ENCODE data around the gene GGPS1. TPM values are rescaled to one million over a fixed set of nuclear protein-coding genes. Genes with fewer than 3 reads are reported as not detected.

GGPS1 gene
- total and polyA plus RNA-seq, 4 donors: 4.8 to 13.2 (median 8.3) TPM

- H3K4me1 ChIP-seq (ENCODE audit: control insufficient read depth in 4 of 4, insufficient read depth in 4 of 4, low read length in 3 of 4): peaks cover 3 to 10% (median 5%) of the 10 kb centered on the region in 4 donors
- WGBS: 91% methylated on average over 12 of the region's 12 CpGs
- no peaks in the 10 kb centered on the region for H3K36me3 ChIP-seq (ENCODE audit: control insufficient read depth in 4 of 4, insufficient read depth in 3 of 4, low read depth in 1 of 4, low read length in 3 of 4)
- DNase-seq (ENCODE audit: low spot score): no peak
- no peak overlapping the region for H3K9ac ChIP-seq (ENCODE audit: low read depth in 1 of 2, low read length in 2 of 2)
- H3K27me3 ChIP-seq (ENCODE audit: control insufficient read depth in 4 of 4, insufficient read depth in 4 of 4, low read length in 3 of 4): no peaks in the 10 kb centered on the region
- no peaks in the 10 kb centered on the region for H3K9me3 ChIP-seq (ENCODE audit: control insufficient read depth in 4 of 4, low read length in 3 of 4)
- no peak for TF ChIP-seq JUND (IDR thresholded peaks at IDR 0.05)
- no peak for TF ChIP-seq ZBTB33 (IDR thresholded peaks at IDR 0.05)
- no peak for TF ChIP-seq FOXA1 (IDR thresholded peaks at IDR 0.05)
- no peak for TF ChIP-seq HNF4A (conservative IDR thresholded peaks at IDR 0.05)
- no peak for TF ChIP-seq SP1 (IDR thresholded peaks at IDR 0.05)
- no peak for TF ChIP-seq RXRA (IDR thresholded peaks at IDR 0.05)
- no peak overlapping the region for H3K4me3 ChIP-seq (ENCODE audit: low read depth in 1 of 3, low read length in 3 of 3)
- H3K27ac ChIP-seq (ENCODE audit: low read depth in 1 of 2, low read length in 2 of 2): no peak overlapping the region
These were observed 37.4 kb upstream of the GGPS1 start for GRCh38 chr1:235290740-235291502.

GRCh38 chr1:235291599-235292091, 36.7 kb upstream of the GGPS1 start:
- no peak overlapping the region for H3K9ac ChIP-seq (ENCODE audit: low read depth in 1 of 2, low read length in 2 of 2)
- 75% methylated on average over 6 of the region's 6 CpGs for WGBS
- no peaks in the 10 kb centered on the region for H3K9me3 ChIP-seq (ENCODE audit: control insufficient read depth in 4 of 4, low read length in 3 of 4)
- no peak for DNase-seq (ENCODE audit: low spot score)
- H3K36me3 ChIP-seq (ENCODE audit: control insufficient read depth in 4 of 4, insufficient read depth in 3 of 4, low read depth in 1 of 4, low read length in 3 of 4): no peaks in the 10 kb centered on the region
- peaks cover 3 to 10% (median 5%) of the 10 kb centered on the region in 4 donors for H3K4me1 ChIP-seq (ENCODE audit: control insufficient read depth in 4 of 4, insufficient read depth in 4 of 4, low read length in 3 of 4)
- TF ChIP-seq ZBTB33 (IDR thresholded peaks at IDR 0.05) (no peak), NR2F2 (IDR thresholded peaks at IDR 0.05) (no peak), YY1 (IDR thresholded peaks at IDR 0.05) (no peak), CTCF (IDR thresholded peaks at IDR 0.05; ENCODE audit: low read depth, low read length, missing input control) (no peak), FOXA2 (IDR thresholded peaks at IDR 0.05) (no peak), HNF4G (IDR thresholded peaks at IDR 0.05) (no peak), EGR1 (IDR thresholded peaks at IDR 0.05; ENCODE audit: low read depth in 2 of 2) (no peak), ATF3 (IDR thresholded peaks at IDR 0.05) (no peak), HNF4A (conservative IDR thresholded peaks at IDR 0.05) (no peak), RXRA (IDR thresholded peaks at IDR 0.05) (no peak), REST (IDR thresholded peaks at IDR 0.05) (no peak), FOXA1 (IDR thresholded peaks at IDR 0.05) (no peak), SP1 (IDR thresholded peaks at IDR 0.05) (no peak), TAF1 (conservative IDR thresholded peaks at IDR 0.05) (no peak), JUND (IDR thresholded peaks at IDR 0.05) (no peak), MAX (IDR thresholded peaks at IDR 0.05) (no peak), RAD21 (IDR thresholded peaks at IDR 0.05) (no peak), GABPA (IDR thresholded peaks at IDR 0.05 in 1 of 2, conservative IDR thresholded peaks at IDR 0.05 in 1 of 2) (no peak)
- no peaks in the 10 kb centered on the region for H3K27me3 ChIP-seq (ENCODE audit: control insufficient read depth in 4 of 4, insufficient read depth in 4 of 4, low read length in 3 of 4)
- no peak overlapping the region for H3K27ac ChIP-seq (ENCODE audit: low read depth in 1 of 2, low read length in 2 of 2)
- no peak overlapping the region for H3K4me3 ChIP-seq (ENCODE audit: low read depth in 1 of 3, low read length in 3 of 3)

Data from liver (tissue), 9 donors.